HUES6 (cell line): ENCODE data around the gene MUC13.

Experiments
- H3K27ac ChIP-seq: 2 replicates; pipeline ENCODE4 v1.7.0; 2013; ENCODE audit warnings: low read depth, mild to moderate bottlenecking, low read length, inconsistent platforms
- H3K27me3 ChIP-seq: 2 replicates; pipeline ENCODE4 v1.6.1; 2013; ENCODE audit warnings: low read length; ENCODE audit not compliant: control insufficient read depth, insufficient read depth
- H3K36me3 ChIP-seq: 2 replicates; pipeline ENCODE4 v1.6.1; 2013; ENCODE audit warnings: low read length; ENCODE audit not compliant: control insufficient read depth, insufficient read depth
- H3K4me1 ChIP-seq: 2 replicates; pipeline ENCODE4 v1.6.1; 2013; ENCODE audit warnings: low read length; ENCODE audit not compliant: control insufficient read depth, insufficient read depth
- H3K4me3 ChIP-seq: 2 replicates; pipeline ENCODE4 v1.5.1; 2013; ENCODE audit warnings: low read depth, low read length
- H3K9ac ChIP-seq: one replicate; pipeline ENCODE4 v1.6.1; 2013; ENCODE audit warnings: mild to moderate bottlenecking, low read length
- H3K9me3 ChIP-seq: 2 replicates; pipeline ENCODE4 v1.6.1; 2013; ENCODE audit warnings: low read depth, low read length; ENCODE audit not compliant: control insufficient read depth, insufficient read depth

MUC13 gene

GRCh38 chr3:124861041-124861440, 73.5 kb downstream of the MUC13 start:
- Histone ChIP-seq H3K4me3 (no peak overlapping the region), H3K27ac (no peak overlapping the region)

GRCh38 chr3:124860599-124860998, 74.0 kb downstream of the MUC13 start:
- Histone ChIP-seq H3K9ac (no peak overlapping the region), H3K4me1 (peaks cover 12% of the 10 kb centered on the region; the same call in 1 of the 2 replicates), H3K36me3 (peaks cover 79% of the 10 kb centered on the region), H3K9me3 (no peaks in the 10 kb centered on the region), H3K27ac (no peak overlapping the region), H3K4me3 (no peak overlapping the region), H3K27me3 (no peaks in the 10 kb centered on the region)

More at GRCh38 chr3:124861041-124861440, 73.5 kb downstream of the MUC13 start:
- no peaks in the 10 kb centered on the region for H3K27me3 ChIP-seq
- no peaks in the 10 kb centered on the region for H3K9me3 ChIP-seq
- H3K36me3 ChIP-seq: peaks cover 77% of the 10 kb centered on the region
- peaks cover 12% of the 10 kb centered on the region; the same call in 1 of the 2 replicates for H3K4me1 ChIP-seq
- H3K9ac ChIP-seq: no peak overlapping the region

- Histone ChIP-seq H3K27ac (no peak overlapping the region), H3K36me3 (peaks cover 78% of the 10 kb centered on the region), H3K27me3 (no peaks in the 10 kb centered on the region), H3K9ac (no peak overlapping the region), H3K4me1 (peaks cover 12% of the 10 kb centered on the region; the same call in 1 of the 2 replicates), H3K4me3 (no peak overlapping the region), H3K9me3 (no peaks in the 10 kb centered on the region)
Measured at GRCh38 chr3:124859025-124859424, 75.5 kb downstream of the MUC13 start.

GRCh38 chr3:124858275-124858674, 76.3 kb downstream of the MUC13 start:
- Histone ChIP-seq H3K4me3 (no peak overlapping the region), H3K36me3 (peaks cover 81% of the 10 kb centered on the region), H3K9me3 (no peaks in the 10 kb centered on the region), H3K27me3 (no peaks in the 10 kb centered on the region), H3K27ac (no peak overlapping the region), H3K4me1 (peaks cover 12% of the 10 kb centered on the region; the same call in 1 of the 2 replicates), H3K9ac (no peak overlapping the region)

- H3K36me3 ChIP-seq: peaks cover 72% of the 10 kb centered on the region
- no peak overlapping the region for H3K9ac ChIP-seq
- no peak overlapping the region for H3K27ac ChIP-seq
- H3K9me3 ChIP-seq: no peaks in the 10 kb centered on the region
- H3K27me3 ChIP-seq: no peaks in the 10 kb centered on the region
- H3K4me3 ChIP-seq: no peak overlapping the region
- peaks cover 19% of the 10 kb centered on the region; the same call in 1 of the 2 replicates for H3K4me1 ChIP-seq
Measured at GRCh38 chr3:124856677-124857076, 77.9 kb downstream of the MUC13 start.
